Kasumi-1 (cell line): ENCODE measurements around the gene JMJD6.
A peak's percentile ranks its signal among the peaks of the same experiment; 100 is the strongest.

Experiments used
- DNase-seq, 2 experiments: peaks; one replicate each; lab custom pipeline; 2025; lab: John Stamatoyannopoulos, UW

JMJD6 gene

DNA sequence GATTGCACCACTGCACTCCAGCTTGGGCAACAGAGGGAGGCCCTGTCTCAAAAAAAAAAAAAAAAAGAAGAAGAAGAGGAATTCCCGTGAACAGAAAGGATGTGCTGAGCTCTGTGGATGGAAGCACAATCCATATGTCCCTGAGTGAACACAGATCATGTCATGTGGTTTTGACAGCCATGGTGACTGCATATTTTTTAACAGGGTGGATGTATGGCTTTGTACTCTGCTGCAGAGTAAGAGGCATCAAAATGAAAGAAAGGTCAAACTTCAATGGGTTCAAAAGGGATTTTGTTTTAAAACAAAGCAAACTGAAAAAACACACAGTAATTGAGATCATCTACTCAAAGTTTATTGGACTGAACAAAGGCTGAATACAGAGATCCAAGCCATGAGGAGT lies 47.2 kb downstream of the JMJD6 start:
- DNase-seq: no peak

DNA sequence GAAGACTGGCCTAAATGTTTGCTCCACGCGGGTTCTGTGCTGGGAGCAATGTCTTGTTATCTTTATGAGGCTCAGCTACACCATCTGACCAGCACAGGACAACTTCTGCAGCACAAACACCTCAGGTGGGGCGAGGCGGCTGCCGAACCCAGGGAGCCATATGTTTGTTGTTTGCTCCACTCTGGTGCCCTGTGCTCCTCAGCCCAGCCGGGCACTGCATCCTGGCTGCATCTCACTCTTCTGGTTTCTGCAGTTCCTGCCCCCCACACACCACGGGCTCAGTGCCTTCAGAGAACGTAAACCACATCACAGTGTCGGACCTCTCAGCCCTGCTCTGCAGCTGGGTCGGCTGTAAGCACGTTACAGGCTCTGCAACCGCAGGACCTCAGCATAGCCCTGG lies 48.1 kb downstream of the JMJD6 start:
- no peak for DNase-seq

DNA sequence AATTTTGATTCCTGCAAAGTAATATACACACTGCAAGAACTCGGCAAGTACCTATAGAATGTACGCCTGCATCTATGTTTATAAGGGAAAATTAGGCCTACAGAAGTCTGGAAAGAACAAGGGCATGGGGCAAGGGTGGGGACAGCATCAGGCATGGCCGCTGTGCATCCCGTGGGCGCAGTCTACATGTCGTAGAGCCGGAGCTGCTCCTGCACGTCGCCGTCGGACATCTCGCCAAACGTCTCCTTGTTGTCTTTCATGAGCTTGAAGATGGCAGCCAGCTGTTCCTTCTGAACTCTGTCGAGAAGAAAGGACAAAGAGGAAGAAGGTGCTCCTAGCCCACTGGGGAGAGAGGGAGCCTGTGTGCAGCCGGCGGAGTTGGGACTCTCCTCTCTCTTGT lies 49.0 kb downstream of the JMJD6 start:
- no peak for DNase-seq

DNA sequence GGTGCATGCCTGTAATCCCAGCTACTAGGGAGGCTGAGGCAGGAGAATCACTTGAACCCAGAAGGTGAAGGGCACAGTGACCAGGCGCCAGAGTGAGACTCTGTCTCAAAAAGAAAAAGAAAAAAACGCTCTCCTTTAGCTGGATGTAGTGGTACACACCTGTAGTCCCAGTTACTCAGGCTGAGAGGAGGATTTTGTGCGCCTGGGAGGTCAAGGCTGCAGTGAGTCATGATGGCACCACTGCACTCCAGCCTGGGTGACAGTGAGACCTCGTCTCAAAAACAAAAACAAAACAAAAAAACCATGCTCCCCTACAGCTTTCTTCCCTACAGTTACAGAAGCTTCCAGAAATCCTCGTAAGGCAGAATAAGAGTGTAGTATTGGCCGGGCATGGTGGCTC lies 49.8 kb downstream of the JMJD6 start:
- no peak for DNase-seq

DNA sequence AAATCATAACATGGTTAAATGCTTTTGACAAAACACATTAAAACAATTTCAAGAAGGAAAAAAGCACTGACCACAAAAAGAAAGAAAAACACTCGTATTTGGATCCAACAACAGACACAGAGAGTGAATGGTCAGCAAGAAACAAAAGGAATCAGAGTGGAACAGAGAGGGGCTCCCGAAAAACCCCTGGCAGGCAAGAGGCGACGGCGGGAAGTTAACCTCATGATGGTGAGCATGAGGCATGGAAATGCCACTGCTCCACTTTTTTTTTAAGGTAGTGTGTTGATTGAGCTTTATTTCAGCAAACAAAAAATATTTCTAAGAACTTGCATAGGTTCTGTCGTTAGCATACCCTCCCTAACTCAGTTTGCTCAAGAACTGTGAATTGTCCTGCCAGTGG lies 50.8 kb downstream of the JMJD6 start:
- no peak for DNase-seq

DNA sequence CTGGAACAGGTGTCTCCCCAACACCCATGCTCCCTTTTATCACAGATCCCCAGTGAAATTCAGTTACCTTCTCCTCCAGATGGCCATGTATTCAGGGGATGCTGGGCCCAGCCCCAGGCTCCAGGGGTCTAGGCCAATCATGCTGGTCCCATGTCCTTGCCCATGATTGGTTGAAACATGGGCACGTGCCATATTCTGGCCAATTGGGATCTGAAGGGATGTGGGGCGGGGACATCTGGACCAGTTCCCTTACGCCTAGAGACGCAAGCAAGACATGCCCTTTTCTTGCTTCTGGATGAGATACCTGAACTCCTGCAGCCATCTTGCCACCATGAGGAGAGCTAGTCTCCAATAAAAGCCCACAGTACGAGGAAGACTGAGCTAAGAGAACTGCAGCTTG lies 51.8 kb downstream of the JMJD6 start:
- DNase-seq: no peak

DNA sequence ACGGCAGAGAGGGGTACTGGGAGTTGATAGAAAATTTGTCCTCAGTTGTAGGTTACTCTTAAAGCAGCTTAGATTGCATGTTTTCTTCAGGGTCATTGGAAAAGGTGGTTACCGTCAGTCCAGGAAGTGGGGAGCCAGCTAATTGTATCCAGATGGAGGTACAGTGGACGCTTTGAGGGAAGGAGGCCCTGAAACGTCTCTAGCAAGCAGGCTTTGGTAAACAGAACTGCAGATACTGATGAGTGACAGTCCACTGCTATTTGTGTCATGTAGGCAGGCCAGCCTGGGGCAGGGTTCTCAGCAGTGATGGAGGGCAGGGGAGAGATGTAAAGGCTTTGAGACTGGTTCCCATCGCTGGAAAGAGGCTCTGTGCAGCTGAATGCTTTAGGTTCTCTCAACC lies 52.7 kb downstream of the JMJD6 start:
- no peak for DNase-seq

DNA sequence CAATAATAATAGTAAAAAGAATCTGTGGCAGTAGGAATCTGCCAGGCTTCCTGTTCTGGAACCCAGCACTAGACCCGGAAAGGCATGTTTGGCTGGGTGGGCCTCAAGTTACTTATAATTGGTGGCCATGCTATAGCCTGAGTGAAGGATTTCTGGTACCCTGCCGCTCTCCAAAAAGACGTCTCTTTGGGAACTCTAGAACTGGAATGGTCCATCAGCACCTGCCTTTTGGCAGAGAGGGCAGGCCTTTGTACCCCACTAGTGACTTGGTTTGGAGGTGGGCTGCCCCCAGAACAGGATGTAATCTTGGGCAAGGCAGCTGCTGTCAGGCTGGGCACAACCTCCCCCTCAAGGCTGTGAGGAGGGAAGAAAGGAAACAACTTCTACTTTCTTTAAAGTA lies 53.5 kb downstream of the JMJD6 start:
- DNase-seq: no peak

DNA sequence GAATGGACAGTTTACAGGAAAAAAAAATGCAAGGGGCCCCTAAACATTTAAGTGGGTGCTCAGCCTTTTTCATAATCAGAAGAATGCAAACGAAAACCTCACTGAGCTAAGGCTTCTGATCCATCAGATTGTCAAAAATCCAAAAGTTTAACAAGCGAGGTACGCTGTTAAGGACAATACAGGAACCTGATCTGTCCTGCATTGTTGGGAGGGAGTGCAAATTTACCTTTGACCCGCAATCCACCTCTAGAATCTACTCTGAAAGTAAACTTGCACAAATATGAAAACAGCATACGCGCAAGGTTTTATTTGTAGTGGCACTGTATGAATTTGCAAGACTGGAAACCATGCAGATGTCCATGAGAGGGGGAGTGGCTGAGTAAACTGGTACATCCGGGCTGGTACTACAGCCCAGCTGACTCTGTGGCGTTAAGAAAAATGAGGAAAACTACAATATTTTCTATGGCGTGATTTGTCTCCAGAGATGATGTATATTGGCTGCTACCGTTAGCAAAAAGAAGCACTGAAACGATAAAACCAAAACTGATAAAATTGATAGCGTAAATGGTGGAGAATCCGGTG lies 54.0 kb downstream of the JMJD6 start:
- DNase-seq: no peak

DNA sequence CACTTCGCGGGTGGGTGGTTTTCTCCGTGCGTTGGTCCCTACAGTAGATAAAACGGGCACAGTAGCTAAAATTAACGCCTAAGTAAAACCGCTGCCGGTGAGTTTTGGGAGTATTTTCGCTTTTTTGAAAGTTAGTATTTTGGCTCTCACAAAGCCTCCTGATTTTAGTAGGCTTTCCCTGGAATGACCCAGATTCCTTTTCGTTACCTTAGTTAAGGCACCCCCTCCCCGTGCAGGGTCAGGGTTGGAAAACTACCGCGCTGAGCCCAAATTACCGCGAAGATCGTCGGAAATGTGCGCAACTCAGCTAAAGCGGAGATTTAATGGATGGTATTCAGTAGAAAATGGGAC lies 54.5 kb downstream of the JMJD6 start:
- DNase-seq: no peak

DNA sequence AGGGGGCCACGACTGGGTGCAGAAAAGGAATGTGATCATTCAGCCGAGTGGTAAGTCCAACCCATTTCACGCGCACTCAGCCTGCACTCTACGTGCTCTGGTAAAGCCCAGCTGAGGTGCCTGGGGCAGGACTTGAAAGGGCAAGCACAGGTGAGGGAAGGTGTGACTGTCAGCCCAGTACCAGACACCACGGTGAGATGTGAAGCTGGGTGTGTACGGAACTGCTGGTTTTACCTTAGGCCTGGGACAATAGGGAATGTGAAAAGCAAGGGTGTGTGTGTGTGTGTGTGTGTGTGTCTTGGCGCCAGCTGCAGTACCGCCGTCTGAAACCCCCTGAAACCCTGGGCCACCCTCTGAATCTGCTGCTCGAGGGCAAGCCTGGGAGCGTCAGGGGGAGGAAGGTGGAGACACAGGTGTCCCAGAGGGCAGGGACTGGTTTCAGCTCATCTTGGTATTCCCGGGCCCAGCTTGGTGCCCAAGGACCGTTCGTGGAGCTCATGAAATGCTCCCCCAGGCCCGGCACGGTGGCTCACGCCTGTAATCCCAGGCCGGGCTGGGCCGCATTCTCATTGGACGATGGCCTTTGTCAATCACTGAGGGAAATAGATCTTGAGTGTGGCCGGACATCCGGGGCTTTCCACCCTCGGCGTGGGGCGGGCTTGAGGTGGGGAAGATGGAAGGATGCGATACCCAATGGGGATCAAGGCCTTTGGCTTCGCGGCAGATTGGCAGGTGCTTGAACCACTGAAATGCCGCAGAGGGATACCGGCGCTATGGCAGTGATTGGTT lies 55.1 kb downstream of the JMJD6 start:
- DNase-seq: peak; percentile 100

DNA sequence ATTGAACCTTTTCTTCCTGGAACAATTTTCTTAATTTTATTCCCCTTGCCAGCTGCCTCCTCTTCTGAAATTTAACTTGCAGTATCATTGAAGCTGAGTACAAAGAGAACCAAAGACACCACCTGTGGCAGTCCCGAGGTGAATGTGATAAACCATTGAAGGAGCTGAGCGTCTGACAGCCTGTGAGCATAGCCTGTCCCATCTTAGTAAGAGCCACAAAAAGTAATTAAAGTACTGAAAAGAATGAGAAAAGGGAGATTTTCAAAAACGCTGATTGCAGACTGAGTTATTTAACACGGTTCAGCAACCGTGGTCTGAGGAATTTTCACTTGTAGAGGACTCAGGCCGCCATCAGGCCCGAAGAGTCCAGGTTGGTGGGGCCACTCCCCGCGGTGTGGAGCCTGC lies 55.7 kb downstream of the JMJD6 start:
- no peak for DNase-seq

DNA sequence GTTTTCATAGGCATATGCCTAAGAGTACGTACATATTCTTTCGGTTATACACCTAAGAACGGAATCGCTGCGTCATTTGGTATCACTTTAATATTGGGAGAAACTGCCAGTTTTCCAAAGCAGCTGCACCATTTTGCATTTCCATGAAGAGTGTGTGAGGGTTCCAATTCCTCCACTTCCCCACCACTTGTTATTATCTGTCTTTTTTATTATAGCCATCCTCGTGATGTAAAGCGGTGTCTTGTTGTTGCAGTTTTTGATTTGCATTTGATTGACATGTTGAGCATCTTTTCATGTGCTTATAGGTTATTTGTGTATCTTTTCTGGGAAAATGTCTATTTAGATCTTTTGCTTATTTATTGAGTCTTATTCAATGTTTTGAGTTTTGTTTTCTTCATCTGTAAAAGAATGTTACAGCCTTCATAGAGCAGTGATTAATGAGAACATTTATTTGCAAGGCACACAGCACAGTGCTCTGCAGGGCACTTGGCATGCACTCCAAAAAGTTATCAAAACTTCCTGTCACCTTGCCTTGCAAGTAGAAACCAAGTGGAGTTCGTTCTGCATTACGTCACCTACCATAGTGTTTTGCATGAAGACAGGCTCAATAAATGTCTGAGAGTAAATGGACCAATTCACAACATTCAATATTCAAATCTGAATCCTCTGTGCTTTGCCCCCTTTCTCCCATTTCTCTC lies 56.2 kb downstream of the JMJD6 start:
- DNase-seq: no peak
